Activated B cell treated with CpG ODN at 0.5 μM for 24 hours (primary cell): ENCODE measurements around the gene RBM17. TPM values are rescaled to one million over a fixed set of nuclear protein-coding genes. Genes with fewer than 3 reads are reported as not detected.

ENCODE experiments used
- ATAC-seq: fragments of 200-7000 bp; cut with Tn5 transposase; one replicate; pipeline ENCODE4 v1.10.0; 2021; ENCODE audit warnings: low read depth, mild to moderate bottlenecking, moderate library complexity
- CTCF ChIA-PET: fragments of 350-600 bp; sonication (Branson Sonifier 250); formaldehyde crosslinking; loops from one replicate; lab custom pipeline; 2021; ENCODE audit warnings: antibody characterized with exemption; lab: Charles Lee
- POLR2A ChIA-PET: fragments of 350-600 bp; sonication (Branson Sonifier 250); formaldehyde crosslinking; loops from one replicate; lab custom pipeline; 2021; ENCODE audit warnings: antibody characterized with exemption; lab: Charles Lee
- DNase-seq: peaks from one replicate; pipeline ENCODE4 v3.0.0; 2022
- H3K27ac Mint-ChIP-seq: one replicate; pipeline ENCODE4 v1.8.0; 2020; ENCODE audit warnings: mixed read lengths
- H3K27me3 Mint-ChIP-seq: one replicate; pipeline ENCODE4 v1.8.0; 2021; ENCODE audit warnings: mixed read lengths
- H3K36me3 Mint-ChIP-seq: one replicate; pipeline ENCODE4 v1.8.0; 2021; ENCODE audit warnings: low read depth, mixed read lengths
- H3K4me1 Mint-ChIP-seq: one replicate; pipeline ENCODE4 v1.8.0; 2021; ENCODE audit warnings: mixed read lengths
- H3K4me3 Mint-ChIP-seq: one replicate; pipeline ENCODE4 v1.8.0; 2020; ENCODE audit warnings: mild to moderate bottlenecking, mixed read lengths
- H3K9me3 Mint-ChIP-seq: one replicate; pipeline ENCODE4 v1.8.0; 2020; ENCODE audit warnings: mixed read lengths
- CTCF ChIP-seq: fragments of 200-600 bp; IDR thresholded peaks from one replicate; pipeline ENCODE4 v1.8.0; 2022; ENCODE audit warnings: antibody characterized with exemption, mild to moderate bottlenecking
- intact Hi-C: fragments of 100-400 bp; cut with micrococcal nuclease; formaldehyde crosslinking; loops from one replicate; pipeline ENCODE4 v1.15.1; 2024
- total RNA-seq: library from RNA; stranded (reverse); gene quantifications from 2 replicates; pipeline ENCODE4 v1.2.3, GENCODE V29; 2022

Gene RBM17
- total RNA-seq, 1 donor from 2014 or later: 209 TPM

- no peaks in the 10 kb centered on the region for H3K9me3 Mint-ChIP-seq
- ATAC-seq: no peak
These were observed 743 bp downstream of the RBM17 start for GRCh38 chr10:6089334-6090219.

GRCh38 chr10:6091630-6092029, 2.8 kb downstream of the RBM17 start:
- CTCF ChIA-PET: interaction anchor here (0.8 to 1.3 kb wide), 4 partner anchors 22 to 315 kb away, joined by 3 read pairs; partner anchors contain the start of gene PFKFB3
- TF ChIP-seq CTCF: no peak
- no peaks in the 10 kb centered on the region for H3K9me3 Mint-ChIP-seq
- no peak overlapping the region for H3K27ac Mint-ChIP-seq
- H3K4me1 Mint-ChIP-seq: peaks cover 82% of the 10 kb centered on the region
- no peak overlapping the region for H3K4me3 Mint-ChIP-seq
- ATAC-seq (no peak), DNase-seq (no peak)
- H3K36me3 Mint-ChIP-seq: peaks cover 33% of the 10 kb centered on the region
- H3K27me3 Mint-ChIP-seq: no peaks in the 10 kb centered on the region
- POLR2A ChIA-PET: interaction anchor here (0.6 kb wide), 1 partner anchor 10 kb away, joined by 8 read pairs; no protein-coding TSS in a partner anchor
- intact Hi-C loops: no loop called here

More at GRCh38 chr10:6089334-6090219, 743 bp downstream of the RBM17 start:
- peak overlapping the region; percentile 81 for H3K27ac Mint-ChIP-seq
- intact Hi-C loops: loop anchor here (1.0 to 5.0 kb wide), 6 partner anchors 61 to 642 kb away; partner anchors contain the start of genes ANKRD16, PFKFB3 and TASOR2
- POLR2A ChIA-PET: interaction anchor here (0.5 to 5.4 kb wide), 10 partner anchors 10 to 200 kb away, joined by 3 to 146 read pairs (median 3); partner anchors contain the start of genes ANKRD16, FBH1 and IL2RA
- no peak for DNase-seq
- peaks cover 28% of the 10 kb centered on the region for H3K36me3 Mint-ChIP-seq
- H3K27me3 Mint-ChIP-seq: no peaks in the 10 kb centered on the region
- peaks cover 75% of the 10 kb centered on the region for H3K4me1 Mint-ChIP-seq
- no peak for TF ChIP-seq CTCF
- CTCF ChIA-PET: interaction anchor here (1.1 to 1.9 kb wide), 5 partner anchors 33 to 312 kb away, joined by 3 to 8 read pairs (median 4); no protein-coding TSS in a partner anchor
- H3K4me3 Mint-ChIP-seq: peak overlapping the region; percentile 97

- POLR2A ChIA-PET: no interaction called here
- peaks cover 73% of the 10 kb centered on the region for H3K4me1 Mint-ChIP-seq
These were observed 3.9 kb downstream of the RBM17 start for GRCh38 chr10:6092731-6093130.

GRCh38 chr10:6095810-6096570, 7.2 kb downstream of the RBM17 start:
- no peaks in the 10 kb centered on the region for H3K9me3 Mint-ChIP-seq
- H3K27me3 Mint-ChIP-seq: no peaks in the 10 kb centered on the region
- TF ChIP-seq CTCF: no peak
- ATAC-seq (no peak), DNase-seq (no peak)
- peaks cover 58% of the 10 kb centered on the region for H3K36me3 Mint-ChIP-seq
- CTCF ChIA-PET: interaction anchor here (0.9 kb wide), 1 partner anchor 55 kb away, joined by 3 read pairs; no protein-coding TSS in a partner anchor
- H3K27ac Mint-ChIP-seq: no peak overlapping the region
- no peak overlapping the region for H3K4me3 Mint-ChIP-seq
- intact Hi-C loops: no loop called here
- H3K4me1 Mint-ChIP-seq: peaks cover 57% of the 10 kb centered on the region
- POLR2A ChIA-PET: no interaction called here

More at GRCh38 chr10:6092731-6093130, 3.9 kb downstream of the RBM17 start:
- Mint-ChIP-seq H3K27ac (no peak overlapping the region), H3K27me3 (no peaks in the 10 kb centered on the region), H3K4me3 (no peak overlapping the region), H3K36me3 (peaks cover 42% of the 10 kb centered on the region), H3K9me3 (no peaks in the 10 kb centered on the region)
- DNase-seq (no peak), ATAC-seq (no peak)
- CTCF ChIA-PET: interaction anchor here (1.1 to 1.3 kb wide), 2 partner anchors 309 to 313 kb away, joined by 3 read pairs; no protein-coding TSS in a partner anchor
- intact Hi-C loops: no loop called here
- no peak for TF ChIP-seq CTCF
